Activated CD8-positive, alpha-beta T cell treated with anti-CD3 and anti-CD28 coated beads for 36 hours (primary cell): Measurements from ENCODE around the gene PDE8B. TPM values are rescaled to one million over a fixed set of nuclear protein-coding genes. Genes with fewer than 3 reads are reported as not detected.

Experiments
- ATAC-seq: fragments of 200-7000 bp; cut with Tn5 transposase; one replicate; pipeline ENCODE4 v1.10.0; 2021; ENCODE audit warnings: mild to moderate bottlenecking, moderate library complexity
- CTCF ChIA-PET: fragments of 350-600 bp; sonication (Branson Sonifier 250); formaldehyde crosslinking; loops from one replicate; lab custom pipeline; 2021; ENCODE audit warnings: antibody characterized with exemption; lab: Charles Lee
- POLR2A ChIA-PET: fragments of 350-600 bp; sonication (Branson Sonifier 250); formaldehyde crosslinking; loops from one replicate; lab custom pipeline; 2021; ENCODE audit warnings: antibody characterized with exemption; lab: Charles Lee
- DNase-seq: peaks from one replicate; pipeline ENCODE4 v3.0.0-alpha.2; 2020
- H3K27ac Mint-ChIP-seq: one replicate; pipeline ENCODE4 v1.8.0; 2021; ENCODE audit warnings: mild to moderate bottlenecking, mixed read lengths
- H3K27me3 Mint-ChIP-seq: one replicate; pipeline ENCODE4 v1.8.0; 2021; ENCODE audit warnings: mixed read lengths
- H3K36me3 Mint-ChIP-seq: one replicate; pipeline ENCODE4 v1.8.0; 2021; ENCODE audit warnings: low read depth, mixed read lengths
- H3K4me1 Mint-ChIP-seq: one replicate; pipeline ENCODE4 v1.8.0; 2021; ENCODE audit warnings: low read depth, mixed read lengths
- H3K4me3 Mint-ChIP-seq: one replicate; pipeline ENCODE4 v1.8.0; 2021; ENCODE audit warnings: mild to moderate bottlenecking, moderate library complexity, mixed read lengths
- H3K9me3 Mint-ChIP-seq: one replicate; pipeline ENCODE4 v1.8.0; 2021; ENCODE audit warnings: mixed read lengths
- intact Hi-C: fragments of 100-400 bp; cut with micrococcal nuclease; formaldehyde crosslinking; loops from one replicate; pipeline ENCODE4 v1.10.0; 2022
- total RNA-seq, 2 experiments: library from RNA; stranded (reverse); gene quantifications; one replicate each; pipeline ENCODE4 v1.2.3, GENCODE V29; 2021
- TF ChIP-seq, protein P1 (sequence below): fragments of 200-600 bp; IDR thresholded peaks from one replicate; pipeline ENCODE4 v1.8.0; 2022; ENCODE audit warnings: antibody characterized with exemption, mild to moderate bottlenecking

Gene PDE8B
- total RNA-seq, 2 experiments from 2014 or later: 0.47 TPM; not detected in 1

DNA sequence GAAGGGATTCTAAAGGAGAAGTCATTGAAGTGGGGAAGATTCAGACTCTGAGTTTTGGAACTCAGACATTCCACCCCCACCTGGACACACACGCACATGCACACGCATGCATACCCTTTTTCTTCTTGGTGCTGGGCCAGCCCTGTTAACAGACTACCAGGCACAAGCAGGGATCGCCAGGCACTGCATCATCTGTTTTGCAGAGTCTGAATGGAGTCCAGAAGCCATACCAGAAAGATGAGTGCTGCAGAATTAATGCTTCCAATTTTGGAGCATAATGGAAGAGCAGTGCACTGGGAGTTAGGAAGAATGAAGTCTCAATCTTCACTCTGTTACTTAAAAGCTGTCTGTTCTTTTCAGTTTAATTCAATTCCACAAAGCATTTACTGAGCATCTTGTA is 95.5 kb downstream of the PDE8B start:
- intact Hi-C loops: no loop called here
- DNase-seq (no peak), ATAC-seq (no peak)
- H3K27me3 Mint-ChIP-seq: peaks cover 2% of the 10 kb centered on the region
- TF ChIP-seq, protein P1, sequence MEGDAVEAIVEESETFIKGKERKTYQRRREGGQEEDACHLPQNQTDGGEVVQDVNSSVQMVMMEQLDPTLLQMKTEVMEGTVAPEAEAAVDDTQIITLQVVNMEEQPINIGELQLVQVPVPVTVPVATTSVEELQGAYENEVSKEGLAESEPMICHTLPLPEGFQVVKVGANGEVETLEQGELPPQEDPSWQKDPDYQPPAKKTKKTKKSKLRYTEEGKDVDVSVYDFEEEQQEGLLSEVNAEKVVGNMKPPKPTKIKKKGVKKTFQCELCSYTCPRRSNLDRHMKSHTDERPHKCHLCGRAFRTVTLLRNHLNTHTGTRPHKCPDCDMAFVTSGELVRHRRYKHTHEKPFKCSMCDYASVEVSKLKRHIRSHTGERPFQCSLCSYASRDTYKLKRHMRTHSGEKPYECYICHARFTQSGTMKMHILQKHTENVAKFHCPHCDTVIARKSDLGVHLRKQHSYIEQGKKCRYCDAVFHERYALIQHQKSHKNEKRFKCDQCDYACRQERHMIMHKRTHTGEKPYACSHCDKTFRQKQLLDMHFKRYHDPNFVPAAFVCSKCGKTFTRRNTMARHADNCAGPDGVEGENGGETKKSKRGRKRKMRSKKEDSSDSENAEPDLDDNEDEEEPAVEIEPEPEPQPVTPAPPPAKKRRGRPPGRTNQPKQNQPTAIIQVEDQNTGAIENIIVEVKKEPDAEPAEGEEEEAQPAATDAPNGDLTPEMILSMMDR: no peak
- no peaks in the 10 kb centered on the region for H3K9me3 Mint-ChIP-seq
- POLR2A ChIA-PET: no interaction called here
- no peak overlapping the region for H3K27ac Mint-ChIP-seq
- H3K4me1 Mint-ChIP-seq: peaks cover 3% of the 10 kb centered on the region
- CTCF ChIA-PET: no interaction called here
- H3K36me3 Mint-ChIP-seq: no peaks in the 10 kb centered on the region
- no peak overlapping the region for H3K4me3 Mint-ChIP-seq

DNA sequence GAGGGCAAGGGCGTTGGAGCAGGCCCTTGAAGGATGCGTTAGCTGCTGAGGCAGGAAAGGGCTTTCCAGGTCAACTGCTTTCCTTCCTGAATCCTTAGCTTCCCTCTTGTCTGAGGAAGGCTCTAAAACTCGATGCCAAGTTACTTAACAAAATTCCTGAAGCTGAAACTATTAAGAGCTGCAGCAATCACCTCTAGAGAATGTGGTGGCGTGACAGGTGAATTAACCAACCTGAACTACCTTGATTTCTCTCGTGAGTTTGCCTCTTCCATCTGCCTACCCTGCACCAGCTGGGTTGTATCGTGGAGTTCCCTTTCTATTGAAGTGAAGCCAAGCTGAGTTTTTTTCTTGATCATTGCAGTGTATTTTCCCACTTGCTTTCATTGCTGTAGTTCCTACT is 96.1 kb downstream of the PDE8B start:
- H3K4me3 Mint-ChIP-seq: no peak overlapping the region
- CTCF ChIA-PET: interaction anchor here (0.9 kb wide), 1 partner anchor 11 kb away, joined by 3 read pairs; no protein-coding TSS in a partner anchor
- TF ChIP-seq, protein P1: no peak
- H3K27me3 Mint-ChIP-seq: peaks cover 2% of the 10 kb centered on the region
- no peaks in the 10 kb centered on the region for H3K36me3 Mint-ChIP-seq
- ATAC-seq (no peak), DNase-seq (no peak)
- peaks cover 3% of the 10 kb centered on the region for H3K4me1 Mint-ChIP-seq
- H3K27ac Mint-ChIP-seq: no peak overlapping the region
- POLR2A ChIA-PET: no interaction called here
- H3K9me3 Mint-ChIP-seq: no peaks in the 10 kb centered on the region
- intact Hi-C loops: no loop called here

DNA sequence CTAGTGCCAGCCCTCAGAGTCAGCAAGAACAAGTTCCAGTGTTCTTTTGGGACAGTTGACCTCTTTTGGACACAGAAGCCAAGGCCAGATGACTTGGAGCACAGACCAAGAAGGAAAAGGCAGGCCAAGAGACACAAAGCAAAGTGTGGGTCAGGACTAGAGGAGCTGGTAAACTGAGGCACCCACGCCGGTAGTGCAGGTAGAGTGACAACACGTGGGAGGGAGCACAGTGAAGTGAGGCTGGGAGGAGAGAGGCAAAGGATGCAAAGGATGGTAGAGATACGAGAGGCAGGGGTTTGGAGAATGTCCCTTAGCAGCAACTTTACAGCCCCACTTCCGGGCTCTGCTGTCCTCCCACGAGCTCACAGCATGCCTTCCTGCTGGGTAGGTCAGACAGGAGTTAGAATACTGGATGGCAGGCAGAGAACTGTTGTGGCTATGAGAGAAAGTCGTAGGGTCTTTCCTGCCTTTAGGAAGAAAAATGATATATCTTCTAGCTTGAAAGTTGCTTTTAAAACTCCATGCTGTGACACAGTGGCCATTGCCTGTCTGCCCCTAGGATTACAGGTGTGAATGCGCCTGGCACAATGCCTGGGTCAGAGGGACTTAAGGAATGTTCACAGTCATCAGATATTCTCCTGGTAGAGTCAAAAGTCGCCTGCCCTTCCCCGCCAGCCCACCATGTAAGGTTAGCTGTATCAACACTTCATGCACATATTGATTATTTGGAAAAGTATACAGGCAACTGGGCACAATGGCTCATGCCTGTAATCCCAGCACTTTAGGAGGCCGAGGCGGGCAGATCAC is 97.9 kb downstream of the PDE8B start:
- Mint-ChIP-seq H3K4me3 (no peak overlapping the region), H3K9me3 (no peaks in the 10 kb centered on the region), H3K4me1 (no peaks in the 10 kb centered on the region), H3K27me3 (peaks cover 5% of the 10 kb centered on the region), H3K36me3 (no peaks in the 10 kb centered on the region), H3K27ac (no peak overlapping the region)
- ATAC-seq: no peak
- TF ChIP-seq, protein P1: no peak
- intact Hi-C loops: no loop called here
- DNase-seq: no peak
- CTCF ChIA-PET: no interaction called here
- POLR2A ChIA-PET: no interaction called here

DNA sequence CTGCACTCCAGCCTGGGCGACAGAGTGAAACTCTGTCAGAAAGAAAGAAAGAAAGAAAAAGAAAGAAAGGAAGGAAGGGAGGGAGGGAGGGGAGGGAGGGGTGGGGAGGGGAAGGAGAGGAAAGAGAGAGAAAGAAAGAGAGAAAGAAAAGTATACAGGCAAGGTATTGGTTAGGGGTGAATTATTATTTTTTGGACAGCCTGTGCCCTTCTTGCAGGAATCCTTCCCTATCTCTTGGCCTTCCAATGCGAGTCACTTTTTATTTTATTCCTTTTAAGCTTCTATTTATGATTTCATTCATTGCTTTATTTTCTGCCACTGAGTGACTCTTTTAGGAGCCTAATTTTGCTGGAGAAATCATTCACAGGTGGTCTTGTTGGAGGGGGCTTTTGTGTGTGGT is 98.7 kb downstream of the PDE8B start:
- intact Hi-C loops: no loop called here
- H3K4me1 Mint-ChIP-seq: no peaks in the 10 kb centered on the region
- no peak overlapping the region for H3K27ac Mint-ChIP-seq
- DNase-seq: no peak
- H3K4me3 Mint-ChIP-seq: no peak overlapping the region
- CTCF ChIA-PET: no interaction called here
- POLR2A ChIA-PET: no interaction called here
- peaks cover 5% of the 10 kb centered on the region for H3K27me3 Mint-ChIP-seq
- ATAC-seq: no peak
- no peaks in the 10 kb centered on the region for H3K36me3 Mint-ChIP-seq
- H3K9me3 Mint-ChIP-seq: no peaks in the 10 kb centered on the region
- TF ChIP-seq, protein P1: no peak

DNA sequence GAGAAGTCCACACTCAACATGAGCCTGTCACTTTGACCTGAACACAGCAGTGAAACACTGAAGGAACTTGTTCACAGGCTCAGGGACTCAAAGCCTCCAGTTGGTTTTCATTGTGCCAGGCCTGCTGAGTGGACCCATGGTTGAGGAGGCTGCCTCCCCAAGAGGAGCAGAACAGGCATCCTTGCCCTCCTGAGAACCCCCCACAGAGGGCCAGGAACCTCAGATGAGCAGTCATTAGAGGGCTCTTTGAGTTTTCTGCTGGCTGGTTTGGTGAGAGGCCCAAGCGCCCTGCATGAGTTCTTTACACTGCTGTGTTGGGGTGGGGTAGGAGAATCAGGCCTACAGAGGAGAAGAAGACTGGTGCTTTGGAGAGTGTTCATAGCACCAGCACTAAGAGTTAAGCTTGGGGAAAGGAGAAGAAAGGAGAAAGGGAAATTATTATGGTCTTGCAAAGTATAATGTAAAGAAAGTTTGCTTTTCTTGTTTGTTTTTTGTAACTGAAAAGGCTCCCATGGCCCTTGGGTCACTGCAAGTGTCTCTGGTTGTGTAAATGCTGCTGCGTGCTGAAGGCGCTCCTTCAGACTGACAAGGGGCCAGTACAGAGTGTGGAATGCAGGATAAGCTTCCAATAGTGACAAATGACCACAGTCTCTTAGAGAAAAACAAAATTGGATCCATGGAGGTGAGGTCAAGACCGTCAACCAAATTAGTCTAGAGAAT is 100.2 kb downstream of the PDE8B start:
- H3K27me3 Mint-ChIP-seq: peaks cover 7% of the 10 kb centered on the region
- no peaks in the 10 kb centered on the region for H3K4me1 Mint-ChIP-seq
- H3K4me3 Mint-ChIP-seq: no peak overlapping the region
- H3K27ac Mint-ChIP-seq: no peak overlapping the region
- DNase-seq: no peak
- TF ChIP-seq, protein P1: no peak
- intact Hi-C loops: no loop called here
- ATAC-seq: no peak
- ChIA-PET POLR2A (no interaction called here), CTCF (interaction anchor here (0.9 kb wide), 1 partner anchor 9 kb away, joined by 3 read pairs; no protein-coding TSS in a partner anchor)
- no peaks in the 10 kb centered on the region for H3K9me3 Mint-ChIP-seq
- H3K36me3 Mint-ChIP-seq: no peaks in the 10 kb centered on the region
